Calu3 (cell line): Measurements from ENCODE around the gene SLC25A21. TPM values are rescaled to one million over a fixed set of nuclear protein-coding genes. Genes with fewer than 3 reads are reported as not detected.

Source experiments
- BruUV-seq: library from RNA; stranded (reverse); fragments of 400-500 nt; replicated peaks from 2 replicates; lab custom pipeline; 2021; lab: Mats Ljungman, UMichigan
- CTCF ChIA-PET: fragments of 300-600 bp; sonication (Branson Sonifier 250); formaldehyde crosslinking; loops from one replicate; lab custom pipeline; 2022; ENCODE audit warnings: antibody characterized with exemption; lab: Charles Lee
- DNase-seq: peaks from one replicate; pipeline ENCODE4 v3.0.0; 2022
- H3K27ac Mint-ChIP-seq: one replicate; pipeline ENCODE4 v1.8.0; 2022; ENCODE audit warnings: mixed read lengths; ENCODE audit not compliant: unreplicated experiment
- H3K27me3 Mint-ChIP-seq: one replicate; pipeline ENCODE4 v1.8.0; 2022; ENCODE audit warnings: mixed read lengths; ENCODE audit not compliant: unreplicated experiment
- H3K36me3 Mint-ChIP-seq: one replicate; pipeline ENCODE4 v1.8.0; 2022; ENCODE audit warnings: mild to moderate bottlenecking, moderate library complexity, mixed read lengths; ENCODE audit not compliant: insufficient read depth, unreplicated experiment
- H3K4me1 Mint-ChIP-seq: one replicate; pipeline ENCODE4 v1.8.0; 2022; ENCODE audit warnings: mild to moderate bottlenecking, low read depth, mixed read lengths; ENCODE audit not compliant: unreplicated experiment
- H3K4me3 Mint-ChIP-seq: one replicate; pipeline ENCODE4 v1.8.0; 2022; ENCODE audit warnings: mild to moderate bottlenecking, low read depth, moderate library complexity, mixed read lengths; ENCODE audit not compliant: unreplicated experiment
- H3K9me3 Mint-ChIP-seq: one replicate; pipeline ENCODE4 v1.8.0; 2022; ENCODE audit warnings: low read depth, mixed read lengths; ENCODE audit not compliant: unreplicated experiment
- CTCF ChIP-seq: fragments of 200-600 bp; IDR thresholded peaks from one replicate; pipeline ENCODE4 v1.8.0; 2022; ENCODE audit warnings: antibody characterized with exemption; ENCODE audit not compliant: unreplicated experiment
- intact Hi-C: fragments of 100-400 bp; cut with micrococcal nuclease; formaldehyde crosslinking; loops from one replicate; pipeline ENCODE4 v1.10.0; 2022; ENCODE audit not compliant: unreplicated experiment
- total RNA-seq: library from RNA; stranded (reverse); gene quantifications from 2 replicates; pipeline ENCODE4 v1.2.3, GENCODE V29; 2022

SLC25A21 gene
- total RNA-seq, 1 experiment from 2014 or later: 1.4 TPM

GRCh38 chr14:37114002-37114401, 58.4 kb downstream of the SLC25A21 start:
- no peaks in the 10 kb centered on the region for H3K9me3 Mint-ChIP-seq
- H3K4me3 Mint-ChIP-seq: no peak overlapping the region
- no peaks in the 10 kb centered on the region for H3K27me3 Mint-ChIP-seq
- no TSS peak for BruUV-seq
- no peak for DNase-seq
- no peak overlapping the region for H3K27ac Mint-ChIP-seq
- TF ChIP-seq CTCF: no peak
- H3K36me3 Mint-ChIP-seq: no peaks in the 10 kb centered on the region
- H3K4me1 Mint-ChIP-seq: no peaks in the 10 kb centered on the region
- CTCF ChIA-PET: interaction anchor here (0.6 kb wide), 1 partner anchor 373 kb away, joined by 6 read pairs; no protein-coding TSS in a partner anchor
- intact Hi-C loops: loop anchor here (10.0 kb wide), 2 partner anchors 139 to 359 kb away; no protein-coding TSS in a partner anchor

- Mint-ChIP-seq H3K36me3 (no peaks in the 10 kb centered on the region), H3K9me3 (no peaks in the 10 kb centered on the region), H3K4me1 (no peaks in the 10 kb centered on the region), H3K27me3 (no peaks in the 10 kb centered on the region), H3K4me3 (no peak overlapping the region), H3K27ac (no peak overlapping the region)
- BruUV-seq: no TSS peak
- no peak for DNase-seq
- intact Hi-C loops: no loop called here
- TF ChIP-seq CTCF: no peak
- CTCF ChIA-PET: no interaction called here
These were observed 74.3 kb downstream of the SLC25A21 start for GRCh38 chr14:37098132-37098531.

GRCh38 chr14:37094502-37094901, 77.9 kb downstream of the SLC25A21 start:
- H3K9me3 Mint-ChIP-seq: no peaks in the 10 kb centered on the region
- intact Hi-C loops: no loop called here
- no TSS peak for BruUV-seq
- CTCF ChIA-PET: no interaction called here
- no peak for TF ChIP-seq CTCF
- no peak overlapping the region for H3K27ac Mint-ChIP-seq
- H3K27me3 Mint-ChIP-seq: no peaks in the 10 kb centered on the region
- no peak overlapping the region for H3K4me3 Mint-ChIP-seq
- no peaks in the 10 kb centered on the region for H3K4me1 Mint-ChIP-seq
- no peak for DNase-seq
- H3K36me3 Mint-ChIP-seq: no peaks in the 10 kb centered on the region

GRCh38 chr14:37093364-37093763, 79.0 kb downstream of the SLC25A21 start:
- BruUV-seq: no TSS peak
- no peak overlapping the region for H3K27ac Mint-ChIP-seq
- no peak overlapping the region for H3K4me3 Mint-ChIP-seq
- DNase-seq: no peak
- intact Hi-C loops: no loop called here
- H3K36me3 Mint-ChIP-seq: no peaks in the 10 kb centered on the region
- CTCF ChIA-PET: no interaction called here
- H3K9me3 Mint-ChIP-seq: no peaks in the 10 kb centered on the region
- no peak for TF ChIP-seq CTCF
- no peaks in the 10 kb centered on the region for H3K27me3 Mint-ChIP-seq
- peaks cover 8% of the 10 kb centered on the region for H3K4me1 Mint-ChIP-seq
